SU-DHL-6 (cell line): ENCODE data around the gene LGALS14.
"Not testable (repeated sequence)": the region's sequence is repeated elsewhere in the genome, so short reads cannot be mapped to it uniquely, and the experiment has no call there.

Source experiments
- H2AFZ ChIP-seq: fragments of 200-600 bp; sonication (generic); 2 replicates; pipeline ENCODE4 v1.6.1; 2014; ENCODE audit warnings: low read depth, mild to moderate bottlenecking, moderate library complexity, mixed read lengths, antibody characterized with exemption, low read length; ENCODE audit not compliant: severe bottlenecking
- H3F3A ChIP-seq: fragments of 200-600 bp; shearing (Covaris generic); 2 replicates; pipeline ENCODE4 v1.6.0; 2016; ENCODE audit warnings: antibody characterized with exemption, mild to moderate bottlenecking; ENCODE audit not compliant: insufficient read depth
- H3K27ac ChIP-seq: fragments of 200-600 bp; sonication (generic); 2 replicates; pipeline ENCODE4 v1.5.1; 2016; ENCODE audit warnings: low read depth, mild to moderate bottlenecking, low read length, moderate library complexity, mixed read lengths
- H3K27me3 ChIP-seq: fragments of 200-600 bp; sonication (generic), shearing (Covaris generic); 2 replicates; pipeline ENCODE4 v1.6.0; 2014; ENCODE audit warnings: mild to moderate bottlenecking, low read length
- H3K36me3 ChIP-seq: fragments of 200-600 bp; sonication (generic); 2 replicates; pipeline ENCODE4 v1.6.1; 2014; ENCODE audit warnings: mild to moderate bottlenecking, low read length, mixed read lengths
- H3K4me2 ChIP-seq: fragments of 300-600, 200-600 bp; shearing (Covaris generic), sonication (generic); 2 replicates; pipeline ENCODE4 v1.6.0; 2014; ENCODE audit warnings: low read length, low read depth, mild to moderate bottlenecking; ENCODE audit not compliant: poor library complexity, severe bottlenecking
- H3K4me3 ChIP-seq: fragments of 200-600 bp; sonication (generic); 2 replicates; pipeline ENCODE4 v1.5.1; 2014; ENCODE audit warnings: antibody characterized with exemption, low read length, mild to moderate bottlenecking, mixed read lengths; ENCODE audit not compliant: insufficient read depth, poor library complexity, severe bottlenecking
- H3K79me2 ChIP-seq: fragments of 200-600 bp; sonication (generic); 2 replicates; pipeline ENCODE4 v1.6.1; 2014; ENCODE audit warnings: mild to moderate bottlenecking, low read length, moderate library complexity; ENCODE audit not compliant: insufficient read depth
- H3K9ac ChIP-seq: fragments of 200-600 bp; sonication (generic); 2 replicates; pipeline ENCODE4 v1.7.0; 2014; ENCODE audit warnings: mild to moderate bottlenecking, low read length
- H3K9me2 ChIP-seq: fragments of 200-600 bp; sonication (generic); replicated peaks from 2 replicates; pipeline ENCODE4 v1.6.1; 2014; ENCODE audit warnings: low read length; ENCODE audit not compliant: insufficient read depth
- H3K9me3 ChIP-seq: fragments of 200-600 bp; sonication (generic); 2 replicates; pipeline ENCODE4 v1.6.1; 2014; ENCODE audit warnings: low read length, mixed read lengths; ENCODE audit not compliant: insufficient read depth
- H4K20me1 ChIP-seq: fragments of 200-600 bp; sonication (generic); 2 replicates; pipeline ENCODE4 v1.6.1; 2014; ENCODE audit warnings: low read depth, mild to moderate bottlenecking, antibody characterized with exemption, low read length, moderate library complexity, mixed read lengths
- EZH2phosphoT487 ChIP-seq: fragments of 200-600 bp; sonication (generic), shearing (Covaris generic); conservative IDR thresholded peaks from 2 replicates; pipeline ENCODE4 v1.6.1; 2018; ENCODE audit warnings: mild to moderate bottlenecking, antibody characterized with exemption, low read length, moderate library complexity, mixed read lengths
- TF ChIP-seq, protein P1 (sequence below): fragments of 200-600 bp; sonication (generic); IDR thresholded peaks from one replicate; pipeline ENCODE4 v1.5.1; 2017; ENCODE audit warnings: antibody characterized with exemption, mild to moderate bottlenecking, low read length, moderate library complexity; ENCODE audit not compliant: insufficient read depth, poor library complexity, severe bottlenecking

LGALS14 gene

DNA sequence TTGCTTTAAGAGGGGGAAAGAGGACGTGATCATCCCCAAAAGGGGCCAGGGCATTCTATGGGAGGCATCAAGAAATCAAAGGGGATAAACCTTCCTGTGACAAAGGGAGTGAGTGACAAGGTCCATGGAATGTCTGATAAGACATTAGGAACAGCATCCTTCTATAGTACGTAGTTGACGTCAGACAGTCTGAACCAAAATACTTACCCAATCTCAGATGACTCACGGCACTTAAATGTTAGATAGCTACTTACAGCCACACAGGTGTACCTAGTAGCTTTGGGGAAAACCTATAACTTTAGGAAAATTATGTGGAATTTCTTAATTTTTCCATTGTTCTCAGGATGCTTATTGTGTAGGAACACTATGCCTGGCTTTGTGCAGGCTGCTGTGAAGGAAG, 43.6 kb upstream of the LGALS14 start:
- H3K9me2 ChIP-seq, result no peaks in the 10 kb centered on the region

DNA sequence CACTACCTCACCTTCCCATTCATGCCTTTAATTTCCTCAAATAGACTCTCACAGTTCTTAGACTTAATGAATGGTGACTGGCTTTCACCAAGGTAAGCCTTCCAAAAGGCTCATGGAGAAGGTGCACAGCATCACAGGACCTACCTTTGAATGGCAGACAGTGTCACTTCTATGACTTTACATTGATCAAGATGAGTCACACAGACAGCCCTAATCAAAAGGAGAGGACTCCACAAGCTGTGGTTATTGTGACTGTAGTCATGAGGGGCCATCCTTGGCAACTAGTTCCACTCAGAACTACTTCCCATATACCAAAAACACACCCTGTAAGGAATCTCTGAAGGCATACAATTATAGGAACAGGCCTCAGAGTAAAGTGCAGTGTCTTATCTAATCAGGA, 42.7 kb upstream of the LGALS14 start:
- Histone ChIP-seq H3K9me3 (no peaks in the 10 kb centered on the region), H3K9ac (no peak overlapping the region), H3K4me2 (no peak overlapping the region), H2AFZ (no peak overlapping the region), H3K36me3 (no peaks in the 10 kb centered on the region), H3K9me2 (no peaks in the 10 kb centered on the region), H3K27me3 (no peaks in the 10 kb centered on the region), H3K79me2 (no peaks in the 10 kb centered on the region), H4K20me1 (no peaks in the 10 kb centered on the region), H3F3A (no peaks in the 10 kb centered on the region), H3K4me3 (no peak overlapping the region), H3K27ac (no peak overlapping the region)
- TF ChIP-seq, protein P1, sequence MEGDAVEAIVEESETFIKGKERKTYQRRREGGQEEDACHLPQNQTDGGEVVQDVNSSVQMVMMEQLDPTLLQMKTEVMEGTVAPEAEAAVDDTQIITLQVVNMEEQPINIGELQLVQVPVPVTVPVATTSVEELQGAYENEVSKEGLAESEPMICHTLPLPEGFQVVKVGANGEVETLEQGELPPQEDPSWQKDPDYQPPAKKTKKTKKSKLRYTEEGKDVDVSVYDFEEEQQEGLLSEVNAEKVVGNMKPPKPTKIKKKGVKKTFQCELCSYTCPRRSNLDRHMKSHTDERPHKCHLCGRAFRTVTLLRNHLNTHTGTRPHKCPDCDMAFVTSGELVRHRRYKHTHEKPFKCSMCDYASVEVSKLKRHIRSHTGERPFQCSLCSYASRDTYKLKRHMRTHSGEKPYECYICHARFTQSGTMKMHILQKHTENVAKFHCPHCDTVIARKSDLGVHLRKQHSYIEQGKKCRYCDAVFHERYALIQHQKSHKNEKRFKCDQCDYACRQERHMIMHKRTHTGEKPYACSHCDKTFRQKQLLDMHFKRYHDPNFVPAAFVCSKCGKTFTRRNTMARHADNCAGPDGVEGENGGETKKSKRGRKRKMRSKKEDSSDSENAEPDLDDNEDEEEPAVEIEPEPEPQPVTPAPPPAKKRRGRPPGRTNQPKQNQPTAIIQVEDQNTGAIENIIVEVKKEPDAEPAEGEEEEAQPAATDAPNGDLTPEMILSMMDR, result no peak
- no peak for TF ChIP-seq EZH2phosphoT487

More for the DNA sequence above, 43.6 kb upstream of the LGALS14 start:
- Histone ChIP-seq H3K4me2 (no peak overlapping the region), H3K9ac (no peak overlapping the region), H2AFZ (no peak overlapping the region), H3K36me3 (no peaks in the 10 kb centered on the region), H3K27me3 (no peaks in the 10 kb centered on the region), H3K27ac (no peak overlapping the region), H3F3A (no peaks in the 10 kb centered on the region), H3K9me3 (no peaks in the 10 kb centered on the region), H3K4me3 (no peak overlapping the region), H3K79me2 (no peaks in the 10 kb centered on the region), H4K20me1 (no peaks in the 10 kb centered on the region)
- TF ChIP-seq EZH2phosphoT487, result no peak
- TF ChIP-seq, protein P1, result no peak

DNA sequence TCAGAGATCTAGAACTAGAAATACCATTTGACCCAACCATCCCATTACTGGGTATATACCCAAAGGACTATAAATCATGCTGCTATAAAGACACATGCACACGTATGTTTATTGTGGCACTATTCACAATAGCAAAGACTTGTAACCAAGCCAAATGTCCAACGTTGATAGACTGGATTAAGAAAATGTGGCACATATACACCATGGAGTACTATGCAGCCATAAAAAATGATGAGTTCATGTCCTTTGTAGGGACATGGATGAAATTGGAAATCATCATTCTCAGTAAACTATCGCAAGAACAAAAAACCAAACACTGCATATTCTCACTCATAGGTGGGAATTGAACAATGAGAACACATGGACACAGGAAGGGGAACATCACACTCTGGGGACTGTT, 34.4 kb upstream of the LGALS14 start:
- H3K27ac ChIP-seq, H3K4me3 ChIP-seq, H3K9me2 ChIP-seq, H3K79me2 ChIP-seq, H3F3A ChIP-seq, H3K36me3 ChIP-seq, H3K9ac ChIP-seq, H3K9me3 ChIP-seq, H3K4me2 ChIP-seq, H3K27me3 ChIP-seq, H2AFZ ChIP-seq, H4K20me1 ChIP-seq: not testable (repeated sequence)

DNA sequence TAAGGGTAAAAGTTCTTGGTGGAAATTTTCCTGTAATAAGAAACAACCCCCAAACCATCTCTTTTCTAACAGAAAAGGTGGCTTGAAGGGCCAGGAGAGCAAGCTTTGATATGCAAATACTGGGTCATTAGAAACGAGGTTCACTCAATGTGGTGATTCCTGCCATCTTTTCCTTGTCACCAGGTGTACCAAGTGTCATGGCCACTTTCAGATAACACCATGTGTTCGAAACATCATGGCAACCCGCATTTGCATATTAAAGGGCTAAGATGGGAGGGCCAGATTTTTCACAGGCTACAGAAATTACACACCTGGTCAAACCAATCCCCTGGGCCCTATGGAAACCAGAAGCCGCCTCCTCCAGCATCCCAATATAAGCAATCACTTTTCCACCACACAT, 33.3 kb upstream of the LGALS14 start:
- Histone ChIP-seq H3K9me2 (no peaks in the 10 kb centered on the region), H3F3A (no peaks in the 10 kb centered on the region), H3K9ac (no peak overlapping the region), H3K79me2 (no peaks in the 10 kb centered on the region), H2AFZ (no peak overlapping the region), H3K4me3 (no peak overlapping the region), H3K27me3 (no peaks in the 10 kb centered on the region), H3K4me2 (no peak overlapping the region), H4K20me1 (no peaks in the 10 kb centered on the region), H3K27ac (no peak overlapping the region), H3K36me3 (no peaks in the 10 kb centered on the region), H3K9me3 (no peaks in the 10 kb centered on the region)
- no peak for TF ChIP-seq EZH2phosphoT487
- TF ChIP-seq, protein P1, result no peak
